GM18909 (cell line): ENCODE results near the gene ATP6AP1.

Source experiments
- ATAC-seq: cut with Tn5 transposase; IDR thresholded peaks from one replicate; pipeline ENCODE4 v1.9.1; 2021; ENCODE audit warnings: mild to moderate bottlenecking; ENCODE audit not compliant: unreplicated experiment, poor library complexity

ATP6AP1 gene

GRCh38 chrX:154467556-154467955 is 39.1 kb downstream of the ATP6AP1 start:
- ATAC-seq = no peak

GRCh38 chrX:154468217-154468616 is 39.7 kb downstream of the ATP6AP1 start:
- ATAC-seq = no peak

GRCh38 chrX:154469114-154469513 is 40.6 kb downstream of the ATP6AP1 start:
- ATAC-seq = no peak

- ATAC-seq = no peak
Measured at GRCh38 chrX:154469880-154470279, 41.4 kb downstream of the ATP6AP1 start.

GRCh38 chrX:154470434-154470833 is 42.0 kb downstream of the ATP6AP1 start:
- ATAC-seq = no peak

- ATAC-seq = no peak
Measured at GRCh38 chrX:154470914-154471568, 42.6 kb downstream of the ATP6AP1 start.

GRCh38 chrX:154471839-154472684 is 43.6 kb downstream of the ATP6AP1 start:
- ATAC-seq = no peak

GRCh38 chrX:154472685-154473632 is 44.5 kb downstream of the ATP6AP1 start:
- ATAC-seq = no peak

- no peak for ATAC-seq
Measured at GRCh38 chrX:154473683-154474082, 45.2 kb downstream of the ATP6AP1 start.

GRCh38 chrX:154476821-154477220 is 48.3 kb downstream of the ATP6AP1 start:
- no peak for ATAC-seq

- no peak for ATAC-seq
Measured at GRCh38 chrX:154477891-154478477, 49.5 kb downstream of the ATP6AP1 start.

- peak; percentile 85 for ATAC-seq
Measured at GRCh38 chrX:154478728-154479622, 50.5 kb downstream of the ATP6AP1 start, which contains the start of gene LAGE3. Gene LAGE3, minus strand, starts transcription at chrX:154479281. Its CDS starts 366 bp downstream, at chrX:154478915.

- ATAC-seq = no peak
Measured at GRCh38 chrX:154481195-154481594, 52.7 kb downstream of the ATP6AP1 start.

- no peak for ATAC-seq
Measured at GRCh38 chrX:154481911-154482601, 53.6 kb downstream of the ATP6AP1 start.

GRCh38 chrX:154482786-154483185 is 54.3 kb downstream of the ATP6AP1 start:
- ATAC-seq = no peak

- ATAC-seq = no peak
Measured at GRCh38 chrX:154483325-154483724, 54.8 kb downstream of the ATP6AP1 start.

- no peak for ATAC-seq
Measured at GRCh38 chrX:154484255-154485149, 56.0 kb downstream of the ATP6AP1 start.
